ENCODE results near the gene PROC.

The PROC gene

GRCh38 chr2:127418300-127419111 lies at the start of gene PROC:
Gene PROC, plus strand, starts transcription at chr2:127418427. Its CDS starts 1,516 bp downstream, at chr2:127419943.
- DNase-seq (ENCODE audit: low read depth in 2 of 2) = no peak

GRCh38 chr2:127370010-127370409 lies 48.2 kb upstream of the PROC start:
- no peak for DNase-seq (ENCODE audit: low read depth in 2 of 2)

GRCh38 chr2:127371037-127371436 lies 47.2 kb upstream of the PROC start:
- no peak for DNase-seq (ENCODE audit: low read depth in 2 of 2)

GRCh38 chr2:127373362-127374083 lies 44.7 kb upstream of the PROC start:
- no peak for DNase-seq (ENCODE audit: low read depth in 2 of 2)

- DNase-seq (ENCODE audit: low read depth in 2 of 2) = no peak
Observed at GRCh38 chr2:127376257-127376656, 42.0 kb upstream of the PROC start.

GRCh38 chr2:127377262-127377661 lies 41.0 kb upstream of the PROC start:
- no peak for DNase-seq (ENCODE audit: low read depth in 2 of 2)

- DNase-seq (ENCODE audit: low read depth in 2 of 2) = no peak
Observed at GRCh38 chr2:127378720-127379119, 39.5 kb upstream of the PROC start.

- no peak for DNase-seq (ENCODE audit: low read depth in 2 of 2)
Observed at GRCh38 chr2:127379712-127380355, 38.4 kb upstream of the PROC start.

GRCh38 chr2:127381762-127382161 lies 36.5 kb upstream of the PROC start:
- no peak for DNase-seq (ENCODE audit: low read depth in 2 of 2)

GRCh38 chr2:127382831-127383230 lies 35.4 kb upstream of the PROC start:
- DNase-seq (ENCODE audit: low read depth in 2 of 2) = no peak

GRCh38 chr2:127384529-127384928 lies 33.7 kb upstream of the PROC start:
- DNase-seq (ENCODE audit: low read depth in 2 of 2) = no peak

GRCh38 chr2:127386246-127386645 lies 32.0 kb upstream of the PROC start:
- no peak for DNase-seq (ENCODE audit: low read depth in 2 of 2)

- peak; percentile 71 to 73 for DNase-seq (ENCODE audit: low read depth in 2 of 2)
Observed at GRCh38 chr2:127386764-127387654, 31.2 kb upstream of the PROC start.

- peak; percentile 86 to 92 for DNase-seq (ENCODE audit: low read depth in 2 of 2)
Observed at GRCh38 chr2:127387655-127388422, 30.4 kb upstream of the PROC start, which contains the start of gene MAP3K2. Gene MAP3K2, minus strand, starts transcription at chr2:127387975. Its CDS starts 44,846 bp downstream, at chr2:127343129.

- DNase-seq (ENCODE audit: low read depth in 2 of 2) = no peak
Observed at GRCh38 chr2:127388423-127389164, 29.6 kb upstream of the PROC start.

GRCh38 chr2:127389778-127390435 lies 28.3 kb upstream of the PROC start:
- DNase-seq (ENCODE audit: low read depth in 2 of 2) = no peak

- DNase-seq (ENCODE audit: low read depth in 2 of 2) = no peak
Observed at GRCh38 chr2:127392133-127392827, 25.9 kb upstream of the PROC start.

GRCh38 chr2:127392828-127393578 lies 25.2 kb upstream of the PROC start:
- no peak for DNase-seq (ENCODE audit: low read depth in 2 of 2)
